Tibial nerve (tissue), 4 donors: ENCODE data around the gene TIMM22. TPM values are rescaled to one million over a fixed set of nuclear protein-coding genes. Genes with fewer than 3 reads are reported as not detected.
"Not testable (repeated sequence)": the region's sequence is repeated elsewhere in the genome, so short reads cannot be mapped to it uniquely, and the experiment has no call there.

Source experiments
- DNase-seq, 2 donors: peaks; one replicate each; pipeline ENCODE4 v3.0.0-alpha.2; 2019; ENCODE audit warnings: low spot score in 2 of 2
- H3K27ac ChIP-seq, 4 donors: fragments of 200-600 bp; sonication (generic) in 3 of 4; one replicate each; pipeline ENCODE4 v1.5.1; 2017 to 2019; ENCODE audit warnings: mild to moderate bottlenecking in 1 of 4
- H3K27me3 ChIP-seq, 2 donors: fragments of 200-600 bp; sonication (generic) in 1 of 2; one replicate each; pipeline versions ENCODE4 v1.5.1 to v1.6.0; 2017 to 2019
- H3K36me3 ChIP-seq, 3 donors: fragments of 200-600 bp; sonication (generic); one replicate each; pipeline ENCODE4 v1.5.1; 2018 to 2019
- H3K4me1 ChIP-seq, 4 donors: fragments of 200-600 bp; sonication (generic) in 3 of 4; one replicate each; pipeline ENCODE4 v1.5.1; 2017 to 2019
- H3K4me3 ChIP-seq, 4 donors: fragments of 200-600 bp; sonication (generic) in 3 of 4; one replicate each; pipeline ENCODE4 v1.5.1; 2017 to 2019; ENCODE audit warnings: mild to moderate bottlenecking in 1 of 4, moderate library complexity in 1 of 4
- H3K9me3 ChIP-seq, 4 donors: fragments of 200-600 bp; sonication (generic) in 3 of 4; one replicate each; pipeline ENCODE4 v1.5.1; 2017 to 2019
- CTCF ChIP-seq, 5 experiments: fragments of 200-600 bp in 3 of 5; fragments of 450-650 bp in 2 of 5; sonication (generic) in 3 of 5; IDR thresholded peaks; one replicate each; pipeline ENCODE4 v1.5.1; 2016 to 2019; ENCODE audit warnings: antibody characterized with exemption in 5 of 5, mild to moderate bottlenecking in 3 of 5, moderate library complexity in 2 of 5
- EP300 ChIP-seq, 2 donors: sonication (generic); formaldehyde crosslinking; IDR thresholded peaks; one replicate each; pipeline ENCODE4 v1.6.1; 2017; ENCODE audit warnings: antibody characterized with exemption in 2 of 2, mild to moderate bottlenecking in 1 of 2
- POLR2A ChIP-seq, 2 donors: fragments of 450-650 bp; IDR thresholded peaks; one replicate each; pipeline ENCODE4 v1.6.1; 2017; ENCODE audit warnings: antibody characterized with exemption in 2 of 2, mild to moderate bottlenecking in 2 of 2, moderate library complexity in 2 of 2
- WGBS, 2 donors: methylation state at CpG; one replicate each; pipeline ENCODE4 v1.1.5; 2018; 5-methylcytosine and 5-hydroxymethylcytosine counted together
- total RNA-seq, 4 donors: library from RNA; depleted of rRNA; stranded (reverse); fragments of >200 nt; gene quantifications; one replicate each; pipeline ENCODE4 v1.1.0, GENCODE V29; 2016

The TIMM22 gene
- total RNA-seq, 4 donors from 2014 or later, result 11.1 to 18.4 (median 14.7) TPM

- Histone ChIP-seq H3K4me3 (peak overlapping the region in 2 of 4 donors; percentile 2 to 31), H3K27ac (peak overlapping the region; percentile 78 to 88 (median 86)), H3K27me3 (no peaks in the 10 kb centered on the region), H3K36me3 (peaks cover 0 to 7% (median 0%) of the 10 kb centered on the region in 3 donors), H3K9me3 (no peaks in the 10 kb centered on the region), H3K4me1 (peaks cover 0 to 72% (median 18%) of the 10 kb centered on the region in 4 donors)
- peak; percentile 12 to 75 for TF ChIP-seq EP300 (IDR thresholded peaks at IDR 0.05)
- TF ChIP-seq POLR2A (IDR thresholded peaks at IDR 0.05), result peak in 1 of 2 donors; percentile 17
- TF ChIP-seq CTCF (IDR thresholded peaks at IDR 0.05), result no peak
- 22 to 25% methylated on average over 30 of the region's 30 CpGs for WGBS, 2 donors
- DNase-seq, result peak; percentile 66
These were observed 42.7 kb downstream of the TIMM22 start for GRCh38 chr17:1039511-1040215.

- WGBS, 2 donors, result 18 to 29% methylated on average over 8 to 13 of the region's 13 CpGs
- Histone ChIP-seq H3K4me1 (peaks cover 0 to 72% (median 18%) of the 10 kb centered on the region in 4 donors), H3K9me3 (no peaks in the 10 kb centered on the region), H3K27ac (peak overlapping the region; percentile 78 to 88 (median 86)), H3K4me3 (peak overlapping the region in 2 of 4 donors; percentile 2 to 31), H3K36me3 (peaks cover 0 to 7% (median 0%) of the 10 kb centered on the region in 3 donors), H3K27me3 (no peaks in the 10 kb centered on the region)
- no peak for TF ChIP-seq POLR2A (IDR thresholded peaks at IDR 0.05)
- peak in 1 of 2 donors; percentile 43 for TF ChIP-seq EP300 (IDR thresholded peaks at IDR 0.05)
- peak; percentile 32 to 48 for DNase-seq
These were observed 43.3 kb downstream of the TIMM22 start for GRCh38 chr17:1040216-1040600.

- DNase-seq, result no peak
- Histone ChIP-seq H3K27me3 (no peaks in the 10 kb centered on the region), H3K9me3 (no peaks in the 10 kb centered on the region), H3K4me1 (peaks cover 0 to 59% (median 18%) of the 10 kb centered on the region in 4 donors), H3K36me3 (peaks cover 0 to 11% (median 0%) of the 10 kb centered on the region in 3 donors), H3K27ac (no peak overlapping the region), H3K4me3 (no peak overlapping the region)
- WGBS, 2 donors, result 83 to 91% methylated on average over 9 of the region's 9 CpGs
- TF ChIP-seq EP300 (IDR thresholded peaks at IDR 0.05) (no peak), CTCF (IDR thresholded peaks at IDR 0.05) (no peak), POLR2A (IDR thresholded peaks at IDR 0.05) (no peak)
These were observed 44.8 kb downstream of the TIMM22 start for GRCh38 chr17:1041746-1042145.

- no peaks in the 10 kb centered on the region for H3K27me3 ChIP-seq
- no peak overlapping the region for H3K4me3 ChIP-seq
- TF ChIP-seq POLR2A (IDR thresholded peaks at IDR 0.05) (no peak), EP300 (IDR thresholded peaks at IDR 0.05) (no peak), CTCF (IDR thresholded peaks at IDR 0.05) (no peak)
- H3K36me3 ChIP-seq, result peaks cover 0 to 19% (median 0%) of the 10 kb centered on the region in 3 donors
- DNase-seq, result no peak
- H3K4me1 ChIP-seq, result peaks cover 0 to 52% (median 18%) of the 10 kb centered on the region in 4 donors
- 87 to 95% methylated on average over 19 of the region's 19 CpGs for WGBS, 2 donors
- no peak overlapping the region for H3K27ac ChIP-seq
- H3K9me3 ChIP-seq, result no peaks in the 10 kb centered on the region
These were observed 45.6 kb downstream of the TIMM22 start for GRCh38 chr17:1042486-1042885.

GRCh38 chr17:1043601-1044251, 46.8 kb downstream of the TIMM22 start:
- H3K4me3 ChIP-seq, result peak overlapping the region in 1 of 4 donors; percentile 17
- H3K36me3 ChIP-seq, result peaks cover 0 to 31% (median 0%) of the 10 kb centered on the region in 3 donors
- TF ChIP-seq POLR2A (IDR thresholded peaks at IDR 0.05) (no peak), CTCF (IDR thresholded peaks at IDR 0.05) (no peak), EP300 (IDR thresholded peaks at IDR 0.05) (no peak)
- no peak for DNase-seq
- WGBS, 2 donors, result 37 to 47% methylated on average over 15 to 19 of the region's 21 CpGs
- peaks cover 0 to 40% (median 18%) of the 10 kb centered on the region in 4 donors for H3K4me1 ChIP-seq
- peak overlapping the region in 3 of 4 donors; percentile 17 to 75 (median 60) for H3K27ac ChIP-seq
- H3K27me3 ChIP-seq, result no peaks in the 10 kb centered on the region
- no peaks in the 10 kb centered on the region for H3K9me3 ChIP-seq

- peaks cover 0 to 39% (median 0%) of the 10 kb centered on the region in 3 donors for H3K36me3 ChIP-seq
- peak overlapping the region in 2 of 4 donors; percentile 60 to 75 for H3K27ac ChIP-seq
- not testable (repeated sequence) for H3K9me3 ChIP-seq, H3K27me3 ChIP-seq, DNase-seq, H3K4me3 ChIP-seq
- H3K4me1 ChIP-seq, result peaks cover 0 to 32% (median 11%) of the 10 kb centered on the region in 4 donors
- 90 to 96% methylated on average over 13 of the region's 13 CpGs for WGBS, 2 donors
These were observed 47.6 kb downstream of the TIMM22 start for GRCh38 chr17:1044387-1045009.
